Astrocyte (in vitro differentiated cells and primary cell): ENCODE data around the gene SUGCT. TPM values are rescaled to one million over a fixed set of nuclear protein-coding genes. Genes with fewer than 3 reads are reported as not detected.
A peak's percentile ranks its signal among the peaks of the same experiment; 100 is the strongest.
"Not testable (repeated sequence)": the region's sequence is repeated elsewhere in the genome, so short reads cannot be mapped to it uniquely, and the experiment has no call there.

Source experiments
- DNase-seq: peaks from one replicate; pipeline ENCODE4 v3.0.0-alpha.2; 2010; ENCODE audit warnings: low read depth
- FAIRE-seq: peaks from 2 replicates; lab custom pipeline; 2011; peaks lifted over from hg19 to GRCh38; lab: Jason Lieb, UNC
- H2AFZ ChIP-seq: 2 replicates; pipeline ENCODE4 v1.6.0; 2012; ENCODE audit warnings: low read depth, low read length, inconsistent platforms
- H3K27ac ChIP-seq: 2 replicates; pipeline ENCODE4 v1.5.1; 2011; ENCODE audit warnings: low read depth, low read length, inconsistent platforms
- H3K27me3 ChIP-seq: 2 replicates; pipeline ENCODE4 v1.6.0; 2011; ENCODE audit warnings: low read length, inconsistent platforms; ENCODE audit not compliant: insufficient read depth
- H3K36me3 ChIP-seq: 2 replicates; pipeline ENCODE4 v1.5.1; 2011; ENCODE audit warnings: low read length, inconsistent platforms; ENCODE audit not compliant: insufficient read depth
- H3K4me1 ChIP-seq: 2 replicates; pipeline ENCODE4 v1.5.1; 2011; ENCODE audit warnings: low read length, inconsistent platforms; ENCODE audit not compliant: insufficient read depth
- H3K4me2 ChIP-seq: 2 replicates; pipeline ENCODE4 v1.6.0; 2012; ENCODE audit warnings: low read length, inconsistent platforms
- H3K4me3 ChIP-seq: 2 replicates; pipeline ENCODE4 v1.5.1; 2011; ENCODE audit warnings: low read depth, mild to moderate bottlenecking, low read length, inconsistent platforms; ENCODE audit not compliant: insufficient read depth
- H3K79me2 ChIP-seq: 2 replicates; pipeline ENCODE4 v1.6.0; 2012; ENCODE audit warnings: mild to moderate bottlenecking, low read length, inconsistent platforms; ENCODE audit not compliant: insufficient read depth
- H3K9ac ChIP-seq: 2 replicates; pipeline ENCODE4 v1.6.0; 2012; ENCODE audit warnings: mild to moderate bottlenecking, low read length, inconsistent platforms
- H3K9me3 ChIP-seq: 2 replicates; pipeline ENCODE4 v1.5.1; 2012; ENCODE audit warnings: low read depth, mild to moderate bottlenecking, low read length, inconsistent platforms; ENCODE audit not compliant: insufficient read depth
- H4K20me1 ChIP-seq: 2 replicates; pipeline ENCODE4 v1.6.0; 2012; ENCODE audit warnings: low read length, inconsistent platforms; ENCODE audit not compliant: insufficient read depth
- H3K27ac Mint-ChIP-seq: one replicate; pipeline ENCODE4 v1.8.0; 2021; ENCODE audit warnings: mild to moderate bottlenecking, mixed read lengths; ENCODE audit not compliant: unreplicated experiment
- H3K27me3 Mint-ChIP-seq: one replicate; pipeline ENCODE4 v1.8.0; 2021; ENCODE audit warnings: low read depth, mixed read lengths; ENCODE audit not compliant: unreplicated experiment
- H3K36me3 Mint-ChIP-seq: one replicate; pipeline ENCODE4 v1.8.0; 2021; ENCODE audit warnings: low read depth, mixed read lengths; ENCODE audit not compliant: unreplicated experiment
- H3K4me1 Mint-ChIP-seq: one replicate; pipeline ENCODE4 v1.8.0; 2021; ENCODE audit warnings: low read depth, mixed read lengths; ENCODE audit not compliant: unreplicated experiment
- H3K4me3 Mint-ChIP-seq: one replicate; pipeline ENCODE4 v1.8.0; 2021; ENCODE audit warnings: mild to moderate bottlenecking, moderate library complexity, mixed read lengths; ENCODE audit not compliant: unreplicated experiment
- H3K9me3 Mint-ChIP-seq: one replicate; pipeline ENCODE4 v1.8.0; 2021; ENCODE audit warnings: mild to moderate bottlenecking, mixed read lengths; ENCODE audit not compliant: unreplicated experiment
- EZH2 ChIP-seq: IDR thresholded peaks from 2 replicates; pipeline ENCODE4 v1.6.1; 2012; ENCODE audit warnings: mild to moderate bottlenecking, low read length, inconsistent platforms; ENCODE audit not compliant: insufficient read depth
- total RNA-seq: library from RNA; stranded (reverse); gene quantifications from 2 replicates; pipeline ENCODE4 v1.2.1, GENCODE V29; 2021
- TF ChIP-seq, protein P1 (sequence below): IDR thresholded peaks from 2 replicates; pipeline ENCODE4 v1.5.1; 2011; ENCODE audit warnings: low read depth, mild to moderate bottlenecking, inconsistent platforms, low read length, moderate library complexity; ENCODE audit not compliant: insufficient read depth

SUGCT gene
- total RNA-seq, 1 donor from 2014 or later = 15.5 TPM

DNA sequence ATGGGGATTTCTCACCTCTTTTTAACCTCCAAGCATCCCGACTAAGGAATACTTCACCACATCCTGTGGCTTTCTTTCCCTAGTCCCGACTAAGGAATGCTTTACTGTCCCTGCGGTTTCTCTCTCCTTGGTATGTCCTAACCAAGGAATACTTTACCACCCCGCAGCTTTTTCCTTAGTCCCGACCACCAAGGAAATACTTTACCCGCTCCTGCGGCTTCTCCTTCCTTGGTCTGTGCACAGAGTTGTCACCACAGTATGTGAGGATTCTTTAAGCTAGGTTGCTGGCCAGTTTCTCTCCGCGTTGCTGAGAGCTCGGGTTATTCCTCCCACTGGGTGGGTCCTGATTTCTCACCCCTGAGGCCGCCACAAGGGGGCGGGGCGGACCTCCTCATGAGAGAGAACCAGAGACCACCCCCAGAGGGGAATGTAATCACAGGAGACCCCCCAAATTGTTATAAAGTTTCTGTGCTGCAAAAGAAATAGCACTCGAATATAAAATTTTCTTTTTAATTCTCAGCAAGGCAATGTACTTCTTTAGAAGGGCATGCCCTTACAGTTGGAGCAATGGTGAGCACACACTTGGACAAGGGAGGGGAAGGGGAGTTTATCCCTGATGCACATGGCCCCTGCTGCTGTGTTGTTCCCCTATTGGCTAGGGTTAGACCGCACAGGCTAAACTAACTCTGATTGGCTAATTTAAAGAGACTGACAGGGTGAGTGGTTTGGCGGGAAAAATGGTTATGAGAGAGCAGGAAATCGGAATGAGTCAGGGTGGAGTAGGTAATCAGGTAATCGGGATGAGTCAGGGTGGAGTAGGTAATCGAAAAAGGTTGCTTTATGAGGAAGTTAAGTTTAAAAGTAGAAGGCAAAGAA lies 12.8 kb downstream of the SUGCT start:
- FAIRE-seq (no peak), DNase-seq (peak; percentile 63)
- H3K4me2 ChIP-seq = no peak overlapping the region
- Mint-ChIP-seq H3K36me3 (peaks cover 7% of the 10 kb centered on the region), H3K27ac (peak overlapping the region; percentile 34), H3K4me3 (no peak overlapping the region), H3K27me3 (no peaks in the 10 kb centered on the region), H3K9me3 (peaks cover 18% of the 10 kb centered on the region), H3K4me1 (peaks cover 3% of the 10 kb centered on the region)
- no peaks in the 10 kb centered on the region for H4K20me1 ChIP-seq
- no peaks in the 10 kb centered on the region for H3K4me1 ChIP-seq
- no peak overlapping the region for H3K4me3 ChIP-seq
- TF ChIP-seq, protein P1, sequence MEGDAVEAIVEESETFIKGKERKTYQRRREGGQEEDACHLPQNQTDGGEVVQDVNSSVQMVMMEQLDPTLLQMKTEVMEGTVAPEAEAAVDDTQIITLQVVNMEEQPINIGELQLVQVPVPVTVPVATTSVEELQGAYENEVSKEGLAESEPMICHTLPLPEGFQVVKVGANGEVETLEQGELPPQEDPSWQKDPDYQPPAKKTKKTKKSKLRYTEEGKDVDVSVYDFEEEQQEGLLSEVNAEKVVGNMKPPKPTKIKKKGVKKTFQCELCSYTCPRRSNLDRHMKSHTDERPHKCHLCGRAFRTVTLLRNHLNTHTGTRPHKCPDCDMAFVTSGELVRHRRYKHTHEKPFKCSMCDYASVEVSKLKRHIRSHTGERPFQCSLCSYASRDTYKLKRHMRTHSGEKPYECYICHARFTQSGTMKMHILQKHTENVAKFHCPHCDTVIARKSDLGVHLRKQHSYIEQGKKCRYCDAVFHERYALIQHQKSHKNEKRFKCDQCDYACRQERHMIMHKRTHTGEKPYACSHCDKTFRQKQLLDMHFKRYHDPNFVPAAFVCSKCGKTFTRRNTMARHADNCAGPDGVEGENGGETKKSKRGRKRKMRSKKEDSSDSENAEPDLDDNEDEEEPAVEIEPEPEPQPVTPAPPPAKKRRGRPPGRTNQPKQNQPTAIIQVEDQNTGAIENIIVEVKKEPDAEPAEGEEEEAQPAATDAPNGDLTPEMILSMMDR = no peak
- no peak for TF ChIP-seq EZH2
- no peaks in the 10 kb centered on the region for H3K9me3 ChIP-seq
- H3K27me3 ChIP-seq = no peaks in the 10 kb centered on the region
- no peaks in the 10 kb centered on the region for H3K36me3 ChIP-seq
- H3K27ac ChIP-seq = no peak overlapping the region
- no peak overlapping the region for H3K9ac ChIP-seq
- no peak overlapping the region for H2AFZ ChIP-seq
- H3K79me2 ChIP-seq = no peaks in the 10 kb centered on the region

DNA sequence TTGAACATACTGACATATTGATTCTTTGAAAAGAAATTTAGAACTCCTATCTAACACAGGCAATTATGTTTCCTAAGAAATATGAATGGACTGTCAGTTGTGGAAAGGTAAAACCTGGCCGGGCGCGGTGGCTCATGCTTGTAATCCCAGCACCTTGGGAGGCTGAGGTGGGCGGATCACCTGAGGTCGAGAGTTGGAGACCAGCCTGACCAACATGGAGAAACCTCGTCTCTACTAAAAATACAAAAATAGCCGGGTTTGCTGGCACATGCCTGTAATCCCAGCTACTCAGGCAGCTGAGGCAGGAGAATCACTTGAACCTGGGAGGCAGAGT lies 13.4 kb downstream of the SUGCT start:
- not testable (repeated sequence) for H3K36me3 ChIP-seq, H3K27me3 ChIP-seq, H2AFZ ChIP-seq, H3K36me3 Mint-ChIP-seq, H3K27ac ChIP-seq, H3K79me2 ChIP-seq, H3K4me2 ChIP-seq, H3K9ac ChIP-seq, H3K4me3 ChIP-seq, H4K20me1 ChIP-seq, H3K4me1 Mint-ChIP-seq, DNase-seq, FAIRE-seq, H3K4me3 Mint-ChIP-seq, H3K4me1 ChIP-seq, H3K27me3 Mint-ChIP-seq, H3K27ac Mint-ChIP-seq, H3K9me3 ChIP-seq
- peaks cover 18% of the 10 kb centered on the region for H3K9me3 Mint-ChIP-seq

DNA sequence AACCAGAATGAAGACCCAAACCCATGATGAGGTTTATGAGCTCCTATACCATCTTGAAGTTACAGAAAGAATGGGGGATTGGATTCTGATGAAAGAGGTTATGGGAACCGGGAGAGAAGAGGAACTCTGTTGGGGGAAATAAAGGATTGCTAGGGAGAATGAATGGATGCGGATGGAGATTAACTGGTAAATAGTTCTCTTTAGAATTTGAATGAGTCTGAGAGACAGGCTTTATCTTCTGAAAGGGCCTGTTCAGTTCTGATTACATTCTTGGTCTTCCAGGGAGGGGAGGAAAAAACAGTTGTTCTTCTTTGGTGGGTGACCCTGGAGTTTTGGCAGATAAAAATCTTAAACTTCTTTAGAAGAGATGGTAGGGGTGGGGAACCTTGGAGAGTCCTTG lies 13.9 kb downstream of the SUGCT start:
- H3K36me3 ChIP-seq = no peaks in the 10 kb centered on the region
- no peak overlapping the region for H2AFZ ChIP-seq
- FAIRE-seq (no peak), DNase-seq (no peak)
- Mint-ChIP-seq H3K9me3 (peaks cover 18% of the 10 kb centered on the region), H3K4me3 (no peak overlapping the region), H3K36me3 (peaks cover 7% of the 10 kb centered on the region), H3K27ac (no peak overlapping the region), H3K4me1 (peaks cover 3% of the 10 kb centered on the region), H3K27me3 (no peaks in the 10 kb centered on the region)
- H3K9me3 ChIP-seq = no peaks in the 10 kb centered on the region
- no peak overlapping the region for H3K4me3 ChIP-seq
- no peak overlapping the region for H3K9ac ChIP-seq
- no peaks in the 10 kb centered on the region for H3K79me2 ChIP-seq
- H3K27ac ChIP-seq = no peak overlapping the region
- no peaks in the 10 kb centered on the region for H3K4me1 ChIP-seq
- H3K27me3 ChIP-seq = no peaks in the 10 kb centered on the region
- no peak for TF ChIP-seq EZH2
- TF ChIP-seq, protein P1 = no peak
- H4K20me1 ChIP-seq = no peaks in the 10 kb centered on the region
- H3K4me2 ChIP-seq = no peak overlapping the region
